K562 (cell line): ENCODE results near the gene OR2S2. TPM values are rescaled to one million over a fixed set of nuclear protein-coding genes. Genes with fewer than 3 reads are reported as not detected.

ENCODE experiments used
- ATAC-seq: fragments of 200-7000 bp; cut with Tn5 transposase; 3 replicates; pipeline ENCODE4 v1.9.1; 2020; ENCODE audit warnings: moderate library complexity
- BruUV-seq: library from RNA; stranded (reverse); fragments of 400-500 nt; replicated peaks from 2 replicates; lab custom pipeline; 2021; lab: Mats Ljungman, UMichigan
- CTCF ChIA-PET: fragments of 300-600 bp; formaldehyde crosslinking; extraction: SDS; loops from one replicate; lab custom pipeline; 2021; ENCODE audit warnings: low intra/inter-chr PET ratio; lab: Yijun Ruan, JAX
- POLR2A ChIA-PET: fragments of 300-600, 350-650 bp; sonication (Branson Sonifier 250); formaldehyde crosslinking; extraction: SDS; loops from one replicate; lab custom pipeline; 2021; ENCODE audit warnings: antibody characterized with exemption, inconsistent platforms; lab: Yijun Ruan, JAX
- DNase-seq, 4 experiments: peaks; one replicate each; pipeline versions ENCODE4 v3.0.0 to v3.0.0-alpha.2; 2011 to 2018; ENCODE audit warnings: low spot score in 3 of 4, mixed read lengths in 3 of 4; ENCODE audit errors: extremely low read depth in 1 of 4
- FAIRE-seq: peaks from 2 replicates; lab custom pipeline; 2011; peaks lifted over from hg19 to GRCh38; lab: Jason Lieb, UNC
- H2AFZ ChIP-seq: 2 replicates; pipeline ENCODE4 v1.6.0; 2011; ENCODE audit warnings: low read depth, low read length, control low read depth, inconsistent platforms
- H3K27ac ChIP-seq: fragments of 200-600 bp; 3 replicates; pipeline ENCODE4 v1.8.0; 2011; ENCODE audit warnings: low read depth, mild to moderate bottlenecking, control low read depth, inconsistent platforms, low read length, moderate library complexity, mixed read lengths; ENCODE audit errors: extremely low read depth
- H3K27me3 ChIP-seq, 2 experiments: fragments of 300-600 bp in 1 of 2; 2 replicates in 1 of 2; 3 replicates in 1 of 2; pipeline versions ENCODE4 v1.6.0 to v1.8.0; 2011; ENCODE audit warnings: inconsistent platforms in 2 of 2, low read length in 2 of 2, mild to moderate bottlenecking in 1 of 2, mixed read lengths in 1 of 2, moderate library complexity in 1 of 2; ENCODE audit not compliant: control insufficient read depth in 2 of 2, insufficient read depth in 2 of 2
- H3K36me3 ChIP-seq: fragments of 300-600 bp; 3 replicates; pipeline ENCODE4 v1.8.0; 2011; ENCODE audit warnings: mild to moderate bottlenecking, low read length, inconsistent platforms; ENCODE audit not compliant: control insufficient read depth, insufficient read depth
- H3K4me1 ChIP-seq, 2 experiments: fragments of 200-600 bp in 1 of 2; replicated peaks in 1 of 2; 2 replicates in 1 of 2; 3 replicates in 1 of 2; pipeline versions ENCODE4 v1.5.1 to v1.8.0; 2011; ENCODE audit warnings: inconsistent platforms in 2 of 2, low read length in 2 of 2, mild to moderate bottlenecking in 1 of 2, mixed read lengths in 1 of 2, moderate library complexity in 1 of 2; ENCODE audit not compliant: control insufficient read depth in 2 of 2, insufficient read depth in 2 of 2
- H3K4me2 ChIP-seq: 2 replicates; pipeline ENCODE4 v1.6.1; 2011; ENCODE audit warnings: low read length, control low read depth, inconsistent platforms, mixed read lengths; ENCODE audit not compliant: insufficient read depth
- H3K4me3 ChIP-seq: fragments of 200-600 bp; sonication (generic), shearing (Covaris generic); 2 replicates; pipeline ENCODE4 v1.5.1; 2016; ENCODE audit warnings: control low read depth, inconsistent platforms
- H3K79me2 ChIP-seq: fragments of 200-600 bp; 3 replicates; pipeline ENCODE4 v1.8.0; 2011; ENCODE audit warnings: low read length, inconsistent platforms; ENCODE audit not compliant: control insufficient read depth, insufficient read depth
- H3K9ac ChIP-seq, 2 experiments: 2 replicates each; pipeline versions ENCODE4 v1.6.0 to v1.6.1; 2011; ENCODE audit warnings: low read depth in 2 of 2, low read length in 2 of 2, control low read depth in 1 of 2, inconsistent platforms in 1 of 2, mild to moderate bottlenecking in 1 of 2, mixed read lengths in 1 of 2; ENCODE audit not compliant: insufficient read depth in 1 of 2
- H3K9me1 ChIP-seq: one replicate; pipeline ENCODE4 v1.6.0; 2011; ENCODE audit warnings: inconsistent platforms, mild to moderate bottlenecking, low read length, moderate library complexity; ENCODE audit not compliant: control insufficient read depth, insufficient read depth
- H3K9me3 ChIP-seq: replicated peaks from 2 replicates; pipeline ENCODE4 v1.5.1; 2011; ENCODE audit warnings: low read depth, low read length, inconsistent platforms; ENCODE audit not compliant: control insufficient read depth, insufficient read depth
- H4K20me1 ChIP-seq: replicated peaks from 2 replicates; pipeline ENCODE4 v1.6.1; 2011; ENCODE audit warnings: low read length, inconsistent platforms, mixed read lengths; ENCODE audit not compliant: control insufficient read depth, insufficient read depth
- ETV1 ChIP-seq: fragments of 450-650 bp; conservative IDR thresholded peaks from 2 replicates; pipeline ENCODE4 v1.6.1; 2016; ENCODE audit warnings: missing genetic modification characterization, control low read depth, low read depth, missing compliant biosample characterization
- NFE2 ChIP-seq: IDR thresholded peaks from 2 replicates; pipeline ENCODE4 v1.6.1; 2014; ENCODE audit warnings: antibody characterized with exemption, low read depth
- NFIC ChIP-seq: fragments of 450-650 bp; IDR thresholded peaks from 2 replicates; pipeline ENCODE4 v1.6.1; 2017; ENCODE audit warnings: mild to moderate bottlenecking, inconsistent platforms
- SAP30 ChIP-seq: fragments of 200-600 bp; sonication (generic); IDR thresholded peaks from 2 replicates; pipeline ENCODE4 v1.6.1; 2012; ENCODE audit warnings: borderline replicate concordance, low read depth, mild to moderate bottlenecking, moderate library complexity, low read length, control low read depth, inconsistent platforms; ENCODE audit not compliant: insufficient read depth, poor library complexity, severe bottlenecking
- ZNF41 ChIP-seq: fragments of 250-450 bp; sonication (Bioruptor Pico); conservative IDR thresholded peaks from 2 replicates; pipeline ENCODE4 v1.4.0; 2020; ENCODE audit warnings: mild to moderate bottlenecking
- WGBS: fragments of 100-300 bp; shearing (Covaris generic); methylation state at CpG from one replicate; pipeline ENCODE4 v1.1.6; 2016; ENCODE audit warnings: low coverage, mixed read lengths; ENCODE audit not compliant: insufficient coverage; ENCODE audit errors: missing lambda C conversion rate; 5-methylcytosine and 5-hydroxymethylcytosine counted together
- in situ Hi-C: fragments of 300-500 bp; cut with MboI; formaldehyde crosslinking; loops from 4 replicates; pipeline ENCODE4 v1.15.0; 2018; ENCODE audit warnings: inconsistent platforms, mixed read lengths
- intact Hi-C: fragments of 100-400 bp; cut with micrococcal nuclease; formaldehyde crosslinking; loops from 2 replicates; pipeline ENCODE4 v1.14.2; 2022
- polyA plus RNA-seq, 8 experiments: library from polyadenylated mRNA; depleted of rRNA in 4 of 8; stranded (reverse) in 5 of 8; unstranded in 3 of 8; fragments of >200 nt; fragmentation: Nextera tagmentation in 2 of 8; fragmentation: Illumina TruSeq in 1 of 8; extraction: Ambion mirVana in 2 of 8; extraction: Trizol in 1 of 8; gene quantifications; 2 replicates each; pipeline versions ENCODE4 v1.2.1 to v1.2.3, GENCODE V29; 2011 to 2014; ENCODE audit warnings: inconsistent platforms in 1 of 8, missing spikeins in 1 of 8
- total RNA-seq, 7 experiments: library from RNA; depleted of rRNA in 6 of 7; stranded (reverse); fragments of >200 nt in 6 of 7; fragmentation: Illumina TruSeq in 2 of 7; extraction: Trizol in 2 of 7; gene quantifications; 2 replicates each; pipeline versions ENCODE4 v1.2.1 to v1.2.3, GENCODE V29; 2011 to 2021; ENCODE audit warnings: low replicate concordance in 1 of 7

Gene OR2S2
- total and polyA plus RNA-seq, 9 of the 15 experiments (the other 6 are each of a cell fraction or from before 2014, with no cell fraction given), result not detected

DNA sequence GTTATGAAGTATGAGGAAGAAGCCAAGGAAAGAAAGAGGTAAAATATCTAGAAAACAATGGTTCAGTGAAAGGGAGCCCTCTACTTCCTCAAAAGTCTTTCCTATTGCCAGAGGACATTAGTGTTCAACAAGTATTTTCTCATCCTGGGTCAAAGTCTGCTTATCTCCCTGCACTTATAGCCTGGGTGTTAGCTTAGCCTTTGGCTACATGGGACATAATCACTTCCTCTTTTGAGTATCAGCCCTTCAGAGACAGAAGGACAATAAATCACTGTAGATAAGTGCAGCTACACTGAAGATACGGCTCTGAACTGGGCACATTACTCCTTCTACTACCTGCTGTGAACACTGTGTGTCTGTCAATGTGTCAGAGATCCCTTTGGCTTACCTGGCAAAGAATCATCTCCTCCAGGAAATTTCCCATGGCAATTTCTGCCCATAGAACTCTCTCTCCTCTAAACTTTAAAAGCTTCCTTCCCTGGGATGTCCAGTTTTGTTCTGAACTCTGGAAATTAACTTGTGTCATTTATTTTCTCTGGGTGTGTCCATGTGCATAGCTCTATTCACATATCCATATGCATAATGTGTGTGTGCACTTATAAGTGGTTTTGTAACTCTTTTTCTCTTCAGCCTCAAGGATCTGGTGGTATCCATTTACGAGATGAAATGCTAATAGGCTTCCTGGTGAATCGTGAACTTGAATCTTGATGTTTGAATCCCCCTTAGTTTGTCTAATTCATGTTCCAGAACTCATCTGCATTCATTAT is 48.8 kb upstream of the OR2S2 start (continued):
- peak; percentile 52 for TF ChIP-seq NFIC

DNA sequence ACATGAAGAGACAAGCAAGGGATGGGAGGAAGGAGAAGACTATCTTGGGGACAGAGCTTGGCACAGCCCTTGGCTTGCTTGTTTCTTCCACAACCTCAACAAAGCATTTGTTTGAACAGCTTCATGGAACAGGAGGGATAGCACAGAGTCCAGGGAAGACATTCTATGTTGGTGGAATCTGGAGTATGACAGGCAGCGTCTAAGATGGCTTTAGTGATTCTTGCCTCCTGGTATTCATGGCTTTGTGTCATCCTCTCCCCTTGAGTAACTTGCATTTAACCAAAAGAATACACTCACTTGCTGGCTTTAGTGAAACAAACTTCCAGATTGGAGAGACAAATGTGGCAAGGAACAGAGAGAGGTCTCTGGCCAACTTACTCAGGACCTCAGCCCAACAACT is 47.9 kb upstream of the OR2S2 start:
- CTCF ChIA-PET, result interaction anchor here (1.1 kb wide), 1 partner anchor 95 kb away, joined by 3 read pairs; no protein-coding TSS in a partner anchor
- H3K79me2 ChIP-seq, result no peaks in the 10 kb centered on the region
- H2AFZ ChIP-seq, result no peak overlapping the region
- no peak overlapping the region for H3K9ac ChIP-seq
- H3K27ac ChIP-seq, result no peak overlapping the region
- in situ Hi-C loops, result no loop called here
- intact Hi-C loops, result loop anchor here (5.0 kb wide), 1 partner anchor 49 kb away; the partner anchor contains the start of gene OR2S2
- no peaks in the 10 kb centered on the region for H4K20me1 ChIP-seq
- no TSS peak for BruUV-seq
- H3K4me2 ChIP-seq, result no peak overlapping the region
- POLR2A ChIA-PET, result no interaction called here
- no peaks in the 10 kb centered on the region for H3K9me1 ChIP-seq
- peaks cover 0 to 4% of the 10 kb centered on the region in 2 experiments; a peak in 1 of 5 replicates for H3K27me3 ChIP-seq
- DNase-seq (no peak), FAIRE-seq (no peak), ATAC-seq (no peak)
- 11% methylated on average over 1 of the region's 1 CpG for WGBS
- no peak for TF ChIP-seq ETV1 (tag)
- TF ChIP-seq NFE2, result no peak
- no peak for TF ChIP-seq SAP30
- no peak for TF ChIP-seq ZNF41
- peaks cover 0 to 6% of the 10 kb centered on the region in 2 experiments; a peak in 2 of 5 replicates for H3K4me1 ChIP-seq
- H3K9me3 ChIP-seq, result 0 out of 2 replicates have a peak, but pooled peaks cover 2% of the 10 kb centered on the region
- H3K36me3 ChIP-seq, result no peaks in the 10 kb centered on the region
- H3K4me3 ChIP-seq, result no peak overlapping the region
